ENCODE data around the gene RCSD1. TPM values are rescaled to one million over a fixed set of nuclear protein-coding genes. Genes with fewer than 3 reads are reported as not detected.

RCSD1 gene
- total and polyA plus RNA-seq, 10 of the 15 experiments (the other 5 are each of a cell fraction or from before 2014, with no cell fraction given), result 11.4 to 78.3 (median 71.6) TPM

GRCh38 chr1:167714439-167715156 is 84.6 kb downstream of the RCSD1 start (continued):
- TF ChIP-seq, protein P1, sequence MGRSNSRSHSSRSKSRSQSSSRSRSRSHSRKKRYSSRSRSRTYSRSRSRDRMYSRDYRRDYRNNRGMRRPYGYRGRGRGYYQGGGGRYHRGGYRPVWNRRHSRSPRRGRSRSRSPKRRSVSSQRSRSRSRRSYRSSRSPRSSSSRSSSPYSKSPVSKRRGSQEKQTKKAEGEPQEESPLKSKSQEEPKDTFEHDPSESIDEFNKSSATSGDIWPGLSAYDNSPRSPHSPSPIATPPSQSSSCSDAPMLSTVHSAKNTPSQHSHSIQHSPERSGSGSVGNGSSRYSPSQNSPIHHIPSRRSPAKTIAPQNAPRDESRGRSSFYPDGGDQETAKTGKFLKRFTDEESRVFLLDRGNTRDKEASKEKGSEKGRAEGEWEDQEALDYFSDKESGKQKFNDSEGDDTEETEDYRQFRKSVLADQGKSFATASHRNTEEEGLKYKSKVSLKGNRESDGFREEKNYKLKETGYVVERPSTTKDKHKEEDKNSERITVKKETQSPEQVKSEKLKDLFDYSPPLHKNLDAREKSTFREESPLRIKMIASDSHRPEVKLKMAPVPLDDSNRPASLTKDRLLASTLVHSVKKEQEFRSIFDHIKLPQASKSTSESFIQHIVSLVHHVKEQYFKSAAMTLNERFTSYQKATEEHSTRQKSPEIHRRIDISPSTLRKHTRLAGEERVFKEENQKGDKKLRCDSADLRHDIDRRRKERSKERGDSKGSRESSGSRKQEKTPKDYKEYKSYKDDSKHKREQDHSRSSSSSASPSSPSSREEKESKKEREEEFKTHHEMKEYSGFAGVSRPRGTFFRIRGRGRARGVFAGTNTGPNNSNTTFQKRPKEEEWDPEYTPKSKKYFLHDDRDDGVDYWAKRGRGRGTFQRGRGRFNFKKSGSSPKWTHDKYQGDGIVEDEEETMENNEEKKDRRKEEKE (IDR thresholded peaks at IDR 0.05), result no peak
- peak; percentile 99 for TF ChIP-seq SREBF2 (IDR thresholded peaks at IDR 0.05; ENCODE audit: low read length)
- no peak for TF ChIP-seq TCF7 (IDR thresholded peaks at IDR 0.05; ENCODE audit: borderline replicate concordance)
- TF ChIP-seq GATAD2B (conservative IDR thresholded peaks at IDR 0.05; ENCODE audit: low read depth), result peak; percentile 96
- TF ChIP-seq, protein P2, sequence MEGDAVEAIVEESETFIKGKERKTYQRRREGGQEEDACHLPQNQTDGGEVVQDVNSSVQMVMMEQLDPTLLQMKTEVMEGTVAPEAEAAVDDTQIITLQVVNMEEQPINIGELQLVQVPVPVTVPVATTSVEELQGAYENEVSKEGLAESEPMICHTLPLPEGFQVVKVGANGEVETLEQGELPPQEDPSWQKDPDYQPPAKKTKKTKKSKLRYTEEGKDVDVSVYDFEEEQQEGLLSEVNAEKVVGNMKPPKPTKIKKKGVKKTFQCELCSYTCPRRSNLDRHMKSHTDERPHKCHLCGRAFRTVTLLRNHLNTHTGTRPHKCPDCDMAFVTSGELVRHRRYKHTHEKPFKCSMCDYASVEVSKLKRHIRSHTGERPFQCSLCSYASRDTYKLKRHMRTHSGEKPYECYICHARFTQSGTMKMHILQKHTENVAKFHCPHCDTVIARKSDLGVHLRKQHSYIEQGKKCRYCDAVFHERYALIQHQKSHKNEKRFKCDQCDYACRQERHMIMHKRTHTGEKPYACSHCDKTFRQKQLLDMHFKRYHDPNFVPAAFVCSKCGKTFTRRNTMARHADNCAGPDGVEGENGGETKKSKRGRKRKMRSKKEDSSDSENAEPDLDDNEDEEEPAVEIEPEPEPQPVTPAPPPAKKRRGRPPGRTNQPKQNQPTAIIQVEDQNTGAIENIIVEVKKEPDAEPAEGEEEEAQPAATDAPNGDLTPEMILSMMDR (IDR thresholded peaks at IDR 0.05 in 2 of 3, conservative IDR thresholded peaks at IDR 0.05 in 1 of 3; ENCODE audit: control insufficient read depth in 2 of 3, extremely low read depth in 1 of 3, insufficient read depth in 1 of 3, low read depth in 3 of 3, low read length in 3 of 3), result 0 out of 6 replicates have a peak, but pooled peaks of 2 of the 3 experiments have one; percentile 3 to 7
- peak; percentile 83 for TF ChIP-seq POLR2A (IDR thresholded peaks at IDR 0.05; ENCODE audit: low read depth, low read length)
- TF ChIP-seq FOXK2 (IDR thresholded peaks at IDR 0.05), result no peak
- no peak for TF ChIP-seq SIX5 (IDR thresholded peaks at IDR 0.05; ENCODE audit: low read depth, low read length, severe bottlenecking)
- TF ChIP-seq RFX5 (IDR thresholded peaks at IDR 0.05; ENCODE audit: low read depth, low read length), result no peak
- TF ChIP-seq MLLT1 (IDR thresholded peaks at IDR 0.05), result peak; percentile 16; the same call in 1 of the 2 replicates
- TF ChIP-seq ASH2L (IDR thresholded peaks at IDR 0.05; ENCODE audit: borderline replicate concordance, low read depth), result peak; percentile 99; the same call in 1 of the 2 replicates
- no peak for TF ChIP-seq ZNF274 (IDR thresholded peaks at IDR 0.05; ENCODE audit: insufficient read depth, insufficient read length)
- TF ChIP-seq, protein P3, sequence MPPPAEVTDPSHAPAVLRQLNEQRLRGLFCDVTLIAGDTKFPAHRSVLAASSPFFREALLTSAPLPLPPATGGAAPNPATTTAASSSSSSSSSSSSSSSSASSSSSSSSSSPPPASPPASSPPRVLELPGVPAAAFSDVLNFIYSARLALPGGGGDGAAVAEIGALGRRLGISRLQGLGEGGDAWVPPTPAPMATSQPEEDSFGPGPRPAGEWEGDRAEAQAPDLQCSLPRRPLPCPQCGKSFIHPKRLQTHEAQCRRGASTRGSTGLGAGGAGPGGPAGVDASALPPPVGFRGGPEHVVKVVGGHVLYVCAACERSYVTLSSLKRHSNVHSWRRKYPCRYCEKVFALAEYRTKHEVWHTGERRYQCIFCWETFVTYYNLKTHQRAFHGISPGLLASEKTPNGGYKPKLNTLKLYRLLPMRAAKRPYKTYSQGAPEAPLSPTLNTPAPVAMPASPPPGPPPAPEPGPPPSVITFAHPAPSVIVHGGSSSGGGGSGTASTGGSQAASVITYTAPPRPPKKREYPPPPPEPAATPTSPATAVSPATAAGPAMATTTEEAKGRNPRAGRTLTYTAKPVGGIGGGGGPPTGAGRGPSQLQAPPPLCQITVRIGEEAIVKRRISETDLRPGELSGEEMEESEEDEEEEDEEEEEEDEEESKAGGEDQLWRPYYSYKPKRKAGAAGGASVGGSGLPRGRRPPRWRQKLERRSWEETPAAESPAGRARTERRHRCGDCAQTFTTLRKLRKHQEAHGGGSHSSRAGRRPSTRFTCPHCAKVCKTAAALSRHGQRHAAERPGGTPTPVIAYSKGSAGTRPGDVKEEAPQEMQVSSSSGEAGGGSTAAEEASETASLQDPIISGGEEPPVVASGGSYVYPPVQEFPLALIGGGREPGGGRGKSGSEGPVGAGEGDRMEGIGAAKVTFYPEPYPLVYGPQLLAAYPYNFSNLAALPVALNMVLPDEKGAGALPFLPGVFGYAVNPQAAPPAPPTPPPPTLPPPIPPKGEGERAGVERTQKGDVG (CRISPR knock-in tag; IDR thresholded peaks at IDR 0.05), result no peak
- TF ChIP-seq, protein P4, sequence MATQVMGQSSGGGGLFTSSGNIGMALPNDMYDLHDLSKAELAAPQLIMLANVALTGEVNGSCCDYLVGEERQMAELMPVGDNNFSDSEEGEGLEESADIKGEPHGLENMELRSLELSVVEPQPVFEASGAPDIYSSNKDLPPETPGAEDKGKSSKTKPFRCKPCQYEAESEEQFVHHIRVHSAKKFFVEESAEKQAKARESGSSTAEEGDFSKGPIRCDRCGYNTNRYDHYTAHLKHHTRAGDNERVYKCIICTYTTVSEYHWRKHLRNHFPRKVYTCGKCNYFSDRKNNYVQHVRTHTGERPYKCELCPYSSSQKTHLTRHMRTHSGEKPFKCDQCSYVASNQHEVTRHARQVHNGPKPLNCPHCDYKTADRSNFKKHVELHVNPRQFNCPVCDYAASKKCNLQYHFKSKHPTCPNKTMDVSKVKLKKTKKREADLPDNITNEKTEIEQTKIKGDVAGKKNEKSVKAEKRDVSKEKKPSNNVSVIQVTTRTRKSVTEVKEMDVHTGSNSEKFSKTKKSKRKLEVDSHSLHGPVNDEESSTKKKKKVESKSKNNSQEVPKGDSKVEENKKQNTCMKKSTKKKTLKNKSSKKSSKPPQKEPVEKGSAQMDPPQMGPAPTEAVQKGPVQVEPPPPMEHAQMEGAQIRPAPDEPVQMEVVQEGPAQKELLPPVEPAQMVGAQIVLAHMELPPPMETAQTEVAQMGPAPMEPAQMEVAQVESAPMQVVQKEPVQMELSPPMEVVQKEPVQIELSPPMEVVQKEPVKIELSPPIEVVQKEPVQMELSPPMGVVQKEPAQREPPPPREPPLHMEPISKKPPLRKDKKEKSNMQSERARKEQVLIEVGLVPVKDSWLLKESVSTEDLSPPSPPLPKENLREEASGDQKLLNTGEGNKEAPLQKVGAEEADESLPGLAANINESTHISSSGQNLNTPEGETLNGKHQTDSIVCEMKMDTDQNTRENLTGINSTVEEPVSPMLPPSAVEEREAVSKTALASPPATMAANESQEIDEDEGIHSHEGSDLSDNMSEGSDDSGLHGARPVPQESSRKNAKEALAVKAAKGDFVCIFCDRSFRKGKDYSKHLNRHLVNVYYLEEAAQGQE (IDR thresholded peaks at IDR 0.05; ENCODE audit: low read depth, low read length), result no peak
- peak in 1 of 2 experiments; percentile 83; a peak in 2 of 4 replicates for TF ChIP-seq BHLHE40 (IDR thresholded peaks at IDR 0.05; ENCODE audit: borderline replicate concordance in 1 of 2, low read depth in 2 of 2, low read length in 1 of 2)

All from GM12878 (cell line).